Lung (tissue), 12 donors: ENCODE data around the gene TFDP2. TPM values are rescaled to one million over a fixed set of nuclear protein-coding genes. Genes with fewer than 3 reads are reported as not detected.

Experiments
- ATAC-seq: fragments of 200-7000 bp; cut with Tn5 transposase; one replicate; pipeline ENCODE4 v1.9.1; 2020; ENCODE audit warnings: moderate number of reproducible peaks; ENCODE audit not compliant: insufficient read depth, low FRiP score
- DNase-seq, 3 donors: peaks; one replicate each; pipeline ENCODE4 v3.0.0-alpha.2; 2013 to 2017
- H3K27ac ChIP-seq, 2 donors: one replicate each; pipeline ENCODE4 v1.5.1; 2013; ENCODE audit warnings: mild to moderate bottlenecking in 2 of 2, moderate library complexity in 2 of 2, control low read depth in 1 of 2, inconsistent platforms in 1 of 2, low read depth in 1 of 2, low read length in 1 of 2
- H3K27me3 ChIP-seq, 3 donors: one replicate each; pipeline ENCODE4 v1.5.1; 2013; ENCODE audit warnings: low read length in 2 of 3; ENCODE audit not compliant: control insufficient read depth in 3 of 3, insufficient read depth in 3 of 3
- H3K36me3 ChIP-seq, 4 donors: one replicate each; pipeline ENCODE4 v1.5.1; 2013; ENCODE audit warnings: low read length in 4 of 4, mild to moderate bottlenecking in 1 of 4, moderate library complexity in 1 of 4; ENCODE audit not compliant: control insufficient read depth in 4 of 4, insufficient read depth in 4 of 4
- H3K4me1 ChIP-seq, 5 donors: one replicate each; pipeline ENCODE4 v1.5.1; 2013; ENCODE audit warnings: low read length in 5 of 5, mild to moderate bottlenecking in 2 of 5, moderate library complexity in 1 of 5; ENCODE audit not compliant: control insufficient read depth in 5 of 5, insufficient read depth in 5 of 5
- H3K4me3 ChIP-seq: one replicate; pipeline ENCODE4 v1.5.1; 2013; ENCODE audit warnings: mild to moderate bottlenecking, control low read depth, moderate library complexity
- H3K9ac ChIP-seq, 2 donors: one replicate each; pipeline ENCODE4 v1.5.1; 2013; ENCODE audit warnings: low read length in 2 of 2, control low read depth in 1 of 2; ENCODE audit not compliant: insufficient read depth in 1 of 2
- H3K9me3 ChIP-seq, 4 donors: one replicate each; pipeline ENCODE4 v1.5.1; 2013; ENCODE audit warnings: low read length in 3 of 4, mild to moderate bottlenecking in 1 of 4, moderate library complexity in 1 of 4; ENCODE audit not compliant: control insufficient read depth in 4 of 4, insufficient read depth in 3 of 4
- CTCF ChIP-seq: IDR thresholded peaks from 2 replicates; pipeline ENCODE4 v1.5.1; 2012; ENCODE audit warnings: mild to moderate bottlenecking; ENCODE audit errors: control extremely low read depth, extremely low read depth
- WGBS, 2 donors: extraction: QIAGEN DNeasy Blood & Tissue Kit; methylation state at CpG; one replicate each; pipeline ENCODE4 v1.1.7; 2013; 5-methylcytosine and 5-hydroxymethylcytosine counted together
- polyA plus RNA-seq, 2 donors: library from polyadenylated mRNA; stranded (reverse); fragments of 200-250 nt; gene quantifications; one replicate each; pipeline ENCODE4 v1.2.1, GENCODE V29; 2013
- total RNA-seq, 2 donors: library from RNA; depleted of rRNA in 1 of 2; stranded (reverse); fragments of >200 nt in 1 of 2; gene quantifications; one replicate each; pipeline ENCODE4 v1.2.1, GENCODE V29; 2014 to 2021
- donor health status: control.
- donor health status: control.
- donor health status: Bipolar disorder and iron deficiency.
- donor health status: healthy.
- donor health status: DM: yes; HTN: yes; CAD: no.

The TFDP2 gene
- total and polyA plus RNA-seq, 4 donors: 8.4 to 94.0 (median 17.0) TPM

- peaks cover 0 to 4% (median 0%) of the 10 kb centered on the region in 4 donors for H3K36me3 ChIP-seq
- ATAC-seq: no peak
- H3K4me1 ChIP-seq: no peaks in the 10 kb centered on the region
- no peaks in the 10 kb centered on the region for H3K9me3 ChIP-seq
- TF ChIP-seq CTCF: no peak
- H3K9ac ChIP-seq: no peak overlapping the region
- H3K4me3 ChIP-seq: no peak overlapping the region
- H3K27ac ChIP-seq: no peak overlapping the region
- no peaks in the 10 kb centered on the region for H3K27me3 ChIP-seq
- DNase-seq: no peak
- WGBS, 2 donors: 93 to 94% methylated on average over 16 of the region's 16 CpGs
These were observed 203.4 kb downstream of the TFDP2 start for GRCh38 chr3:141945726-141946485.

GRCh38 chr3:141942006-141942405 is 207.3 kb downstream of the TFDP2 start:
- DNase-seq (no peak), ATAC-seq (no peak)
- Histone ChIP-seq H3K27ac (no peak overlapping the region), H3K4me1 (no peaks in the 10 kb centered on the region), H3K36me3 (peaks cover 0 to under 1% (median 0%) of the 10 kb centered on the region in 4 donors), H3K9me3 (no peaks in the 10 kb centered on the region), H3K9ac (no peak overlapping the region), H3K4me3 (no peak overlapping the region), H3K27me3 (no peaks in the 10 kb centered on the region)
- 94 to 95% methylated on average over 8 of the region's 8 CpGs for WGBS, 2 donors
- no peak for TF ChIP-seq CTCF

- H3K36me3 ChIP-seq: no peaks in the 10 kb centered on the region
- no peaks in the 10 kb centered on the region for H3K4me1 ChIP-seq
- TF ChIP-seq CTCF: no peak
- DNase-seq (no peak), ATAC-seq (no peak)
- no peak overlapping the region for H3K27ac ChIP-seq
- H3K9me3 ChIP-seq: no peaks in the 10 kb centered on the region
- H3K27me3 ChIP-seq: no peaks in the 10 kb centered on the region
- no peak overlapping the region for H3K9ac ChIP-seq
- 22 to 38% methylated on average over 8 of the region's 8 CpGs for WGBS, 2 donors
- no peak overlapping the region for H3K4me3 ChIP-seq
These were observed 208.3 kb downstream of the TFDP2 start for GRCh38 chr3:141941093-141941492.
